HCT116 (cell line): ENCODE measurements around the gene NNAT. TPM values are rescaled to one million over a fixed set of nuclear protein-coding genes. Genes with fewer than 3 reads are reported as not detected.

Experiments used
- ATAC-seq: fragments of 200-7000 bp; cut with Tn5 transposase; 2 replicates; pipeline ENCODE4 v1.9.1; 2020; ENCODE audit warnings: mild to moderate bottlenecking, moderate library complexity
- BruUV-seq: library from RNA; stranded (reverse); fragments of 400-500 nt; replicated peaks from 2 replicates; lab custom pipeline; 2021; lab: Mats Ljungman, UMichigan
- CTCF ChIA-PET: fragments of 300-600 bp; sonication (Branson Sonifier 250); formaldehyde crosslinking; loops from one replicate; lab custom pipeline; 2021; ENCODE audit warnings: antibody characterized with exemption; lab: Charles Lee
- POLR2A ChIA-PET: fragments of 300-600, 350-600 bp; sonication (Branson Sonifier 250); formaldehyde crosslinking; loops from one replicate; lab custom pipeline; 2021; ENCODE audit warnings: antibody characterized with exemption; lab: Charles Lee
- RAD21 ChIA-PET, 2 experiments: fragments of 300-600 bp; sonication (Branson Sonifier 250); formaldehyde crosslinking; loops; one replicate each; lab custom pipeline; 2023; ENCODE audit warnings: low total read pairs in 2 of 2; ENCODE audit not compliant: uncharacterized antibody in 2 of 2, unreplicated experiment in 2 of 2, low non-redundant PET in 1 of 2; lab: Charles Lee
- DNase-seq: peaks from one replicate; pipeline ENCODE4 v3.0.0-alpha.2; 2010; ENCODE audit warnings: low read depth, low spot score
- H2AFZ ChIP-seq: fragments of 200-600 bp; shearing (Covaris generic), sonication (generic); 2 replicates; pipeline ENCODE4 v1.6.1; 2017; ENCODE audit warnings: low read depth, mixed run types, mixed read lengths, antibody characterized with exemption, low read length; ENCODE audit not compliant: poor library complexity, severe bottlenecking
- H3K27ac ChIP-seq: 2 replicates; pipeline ENCODE4 v1.5.1; 2012; ENCODE audit warnings: low read depth, low read length
- H3K27me3 ChIP-seq: fragments of 200-600 bp; sonication (generic); 2 replicates; pipeline ENCODE4 v1.6.1; 2016; ENCODE audit warnings: mixed run types, low read length, mixed read lengths; ENCODE audit not compliant: insufficient read depth
- H3K36me3 ChIP-seq, 2 experiments: fragments of 200-500 bp in 1 of 2; fragments of 200-600 bp in 1 of 2; sonication (Bioruptor generic) in 1 of 2; sonication (generic) in 1 of 2; 2 replicates each; pipeline versions ENCODE4 v1.5.1 to v1.6.1; 2014 to 2016; ENCODE audit warnings: low read length in 2 of 2, inconsistent platforms in 1 of 2, mixed read lengths in 1 of 2, mixed run types in 1 of 2; ENCODE audit not compliant: insufficient read depth in 2 of 2, control insufficient read depth in 1 of 2
- H3K4me1 ChIP-seq, 2 experiments: fragments of 200-600 bp in 1 of 2; sonication (generic) in 1 of 2; 2 replicates each; pipeline versions ENCODE4 v1.5.1 to v1.6.1; 2012 to 2017; ENCODE audit warnings: low read length in 2 of 2, inconsistent platforms in 1 of 2, mild to moderate bottlenecking in 1 of 2, mixed read lengths in 1 of 2, mixed run types in 1 of 2, moderate library complexity in 1 of 2; ENCODE audit not compliant: insufficient read depth in 2 of 2, control insufficient read depth in 1 of 2
- H3K4me2 ChIP-seq: fragments of 200-600 bp; sonication (generic); 2 replicates; pipeline ENCODE4 v1.6.1; 2017; ENCODE audit warnings: mixed run types, low read length, mixed read lengths
- H3K4me3 ChIP-seq, 2 experiments: fragments of 200-600 bp in 1 of 2; sonication (generic) in 1 of 2; replicated peaks in 1 of 2; 2 replicates each; pipeline ENCODE4 v1.5.1; 2011 to 2016; ENCODE audit warnings: low read length in 2 of 2, control low read depth in 1 of 2, low read depth in 1 of 2, mild to moderate bottlenecking in 1 of 2, mixed read lengths in 1 of 2, mixed run types in 1 of 2
- H3K79me2 ChIP-seq: fragments of 200-600 bp; sonication (generic); 2 replicates; pipeline ENCODE4 v1.6.1; 2017; ENCODE audit warnings: mild to moderate bottlenecking, mixed run types, low read length, moderate library complexity, mixed read lengths; ENCODE audit not compliant: insufficient read depth
- H3K9ac ChIP-seq: fragments of 200-600 bp; sonication (generic); 2 replicates; pipeline ENCODE4 v1.6.1; 2016; ENCODE audit warnings: low read length, mixed read lengths
- H3K9me2 ChIP-seq: fragments of 200-600 bp; sonication (generic), shearing (Covaris generic); 2 replicates; pipeline ENCODE4 v1.6.1; 2017; ENCODE audit warnings: mixed run types, mild to moderate bottlenecking, moderate library complexity; ENCODE audit not compliant: insufficient read depth
- H3K9me3 ChIP-seq, 2 experiments: fragments of 200-500 bp in 1 of 2; fragments of 200-600 bp in 1 of 2; sonication (Bioruptor generic) in 1 of 2; sonication (generic) in 1 of 2; 2 replicates each; pipeline ENCODE4 v1.6.1; 2014 to 2017; ENCODE audit warnings: low read length in 2 of 2, mixed read lengths in 2 of 2, inconsistent platforms in 1 of 2, low read depth in 1 of 2, mild to moderate bottlenecking in 1 of 2, mixed run types in 1 of 2, moderate library complexity in 1 of 2; ENCODE audit not compliant: control insufficient read depth in 1 of 2, insufficient read depth in 1 of 2
- H4K20me1 ChIP-seq: fragments of 200-600 bp; sonication (generic), shearing (Covaris generic); 2 replicates; pipeline ENCODE4 v1.6.1; 2017; ENCODE audit warnings: mixed run types, mild to moderate bottlenecking, moderate library complexity; ENCODE audit not compliant: insufficient read depth
- ATF3 ChIP-seq: IDR thresholded peaks from 2 replicates; pipeline ENCODE4 v1.6.1; 2012
- CBX3 ChIP-seq: IDR thresholded peaks from 2 replicates; pipeline ENCODE4 v1.6.1; 2012; ENCODE audit warnings: low read depth
- CEBPB ChIP-seq: IDR thresholded peaks from 2 replicates; pipeline ENCODE4 v1.6.1; 2012; ENCODE audit warnings: low read depth
- ELF1 ChIP-seq: IDR thresholded peaks from 2 replicates; pipeline ENCODE4 v1.6.1; 2012; ENCODE audit warnings: low read depth, borderline replicate concordance
- EZH2phosphoT487 ChIP-seq: fragments of 200-600 bp; IDR thresholded peaks from 2 replicates; pipeline ENCODE4 v1.6.1; 2018; ENCODE audit warnings: antibody characterized with exemption, borderline replicate concordance
- POLR2A ChIP-seq: IDR thresholded peaks from 2 replicates; pipeline ENCODE4 v1.7.0; 2011; ENCODE audit warnings: borderline replicate concordance; ENCODE audit not compliant: insufficient read depth, insufficient read length; ENCODE audit errors: extremely low read depth
- POLR2AphosphoS5 ChIP-seq: IDR thresholded peaks from 2 replicates; pipeline ENCODE4 v1.6.1; 2011; ENCODE audit warnings: mild to moderate bottlenecking, low read depth, low read length, moderate library complexity
- RAD21 ChIP-seq: IDR thresholded peaks from 2 replicates; pipeline ENCODE4 v1.6.1; 2012; ENCODE audit warnings: low read depth, mild to moderate bottlenecking
- REST ChIP-seq: IDR thresholded peaks from 2 replicates; pipeline ENCODE4 v1.6.1; 2012; ENCODE audit warnings: low read depth
- SIN3A ChIP-seq: IDR thresholded peaks from 2 replicates; pipeline ENCODE4 v1.6.1; 2012; ENCODE audit warnings: low read depth
- SP1 ChIP-seq: IDR thresholded peaks from 2 replicates; pipeline ENCODE4 v1.6.1; 2012; ENCODE audit warnings: low read depth
- SRF ChIP-seq: IDR thresholded peaks from 2 replicates; pipeline ENCODE4 v1.6.1; 2012; ENCODE audit warnings: low read depth
- TCF7L2 ChIP-seq: IDR thresholded peaks from 2 replicates; pipeline ENCODE4 v1.7.0; 2011; ENCODE audit warnings: borderline replicate concordance, inconsistent platforms; ENCODE audit not compliant: insufficient read depth, insufficient read length; ENCODE audit errors: extremely low read depth
- YY1 ChIP-seq: IDR thresholded peaks from 2 replicates; pipeline ENCODE4 v1.6.1; 2011; ENCODE audit warnings: low read length, low read depth, moderate library complexity, mild to moderate bottlenecking; ENCODE audit not compliant: insufficient replicate concordance; ENCODE audit errors: extremely low read depth
- ZBTB33 ChIP-seq: IDR thresholded peaks from 2 replicates; pipeline ENCODE4 v1.6.1; 2011; ENCODE audit warnings: mild to moderate bottlenecking, low read length, moderate library complexity; ENCODE audit not compliant: insufficient replicate concordance; ENCODE audit errors: extremely low read depth
- ZFX ChIP-seq: fragments of 450-650 bp; IDR thresholded peaks from 2 replicates; pipeline ENCODE4 v1.6.1; 2017
- ZNF274 ChIP-seq: fragments of 200-500 bp; sonication (Bioruptor generic); IDR thresholded peaks from 2 replicates; pipeline ENCODE4 v1.6.1; 2014; ENCODE audit warnings: mild to moderate bottlenecking, low read depth, low read length, inconsistent platforms
- intact Hi-C: fragments of 100-400 bp; cut with micrococcal nuclease; formaldehyde crosslinking; loops from 2 replicates; pipeline ENCODE4 v1.10.0; 2022
- total RNA-seq: library from RNA; stranded (reverse); gene quantifications from one replicate; pipeline ENCODE4 v1.2.1, GENCODE V29; 2021; ENCODE audit not compliant: unreplicated experiment
- TF ChIP-seq, protein P1 (sequence below), 3 experiments: fragments of 200-600 bp in 1 of 3; sonication (generic) in 1 of 3; IDR thresholded peaks in 2 of 3; conservative IDR thresholded peaks in 1 of 3; 2 replicates each; pipeline ENCODE4 v1.5.1; 2012 to 2017; ENCODE audit warnings: low read depth in 2 of 3, low read length in 2 of 3, antibody characterized with exemption in 1 of 3, borderline replicate concordance in 1 of 3, control low read depth in 1 of 3, mild to moderate bottlenecking in 1 of 3, mixed read lengths in 1 of 3, mixed run types in 1 of 3, moderate library complexity in 1 of 3; ENCODE audit not compliant: insufficient read depth in 1 of 3

NNAT gene
- total RNA-seq, 1 experiment from 2014 or later: not detected

- Histone ChIP-seq H4K20me1 (no peaks in the 10 kb centered on the region), H3K27me3 (no peaks in the 10 kb centered on the region), H3K4me1 (peaks cover 0 to 6% of the 10 kb centered on the region in 2 experiments; a peak in 1 of 4 replicates), H3K36me3 (no peaks in the 10 kb centered on the region; a peak in 3 of 4 replicates), H2AFZ (no peak overlapping the region), H3K79me2 (peaks cover 46% of the 10 kb centered on the region), H3K9ac (no peak overlapping the region), H3K9me2 (no peaks in the 10 kb centered on the region), H3K4me3 (no peak overlapping the region), H3K9me3 (no peaks in the 10 kb centered on the region), H3K27ac (no peak overlapping the region), H3K4me2 (no peak overlapping the region)
- TF ChIP-seq EZH2phosphoT487 (no peak), CBX3 (no peak), ZFX (no peak), ZNF274 (no peak), TCF7L2 (no peak), ELF1 (no peak), POLR2AphosphoS5 (no peak), SIN3A (no peak), SP1 (no peak), POLR2A (no peak), CEBPB (no peak), ZBTB33 (no peak), ATF3 (no peak), SRF (no peak), YY1 (no peak), REST (no peak), RAD21 (no peak)
- TF ChIP-seq, protein P1, sequence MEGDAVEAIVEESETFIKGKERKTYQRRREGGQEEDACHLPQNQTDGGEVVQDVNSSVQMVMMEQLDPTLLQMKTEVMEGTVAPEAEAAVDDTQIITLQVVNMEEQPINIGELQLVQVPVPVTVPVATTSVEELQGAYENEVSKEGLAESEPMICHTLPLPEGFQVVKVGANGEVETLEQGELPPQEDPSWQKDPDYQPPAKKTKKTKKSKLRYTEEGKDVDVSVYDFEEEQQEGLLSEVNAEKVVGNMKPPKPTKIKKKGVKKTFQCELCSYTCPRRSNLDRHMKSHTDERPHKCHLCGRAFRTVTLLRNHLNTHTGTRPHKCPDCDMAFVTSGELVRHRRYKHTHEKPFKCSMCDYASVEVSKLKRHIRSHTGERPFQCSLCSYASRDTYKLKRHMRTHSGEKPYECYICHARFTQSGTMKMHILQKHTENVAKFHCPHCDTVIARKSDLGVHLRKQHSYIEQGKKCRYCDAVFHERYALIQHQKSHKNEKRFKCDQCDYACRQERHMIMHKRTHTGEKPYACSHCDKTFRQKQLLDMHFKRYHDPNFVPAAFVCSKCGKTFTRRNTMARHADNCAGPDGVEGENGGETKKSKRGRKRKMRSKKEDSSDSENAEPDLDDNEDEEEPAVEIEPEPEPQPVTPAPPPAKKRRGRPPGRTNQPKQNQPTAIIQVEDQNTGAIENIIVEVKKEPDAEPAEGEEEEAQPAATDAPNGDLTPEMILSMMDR (IDR thresholded peaks at IDR 0.05 in 2 of 3, conservative IDR thresholded peaks at IDR 0.05 in 1 of 3; ENCODE audit: borderline replicate concordance in 1 of 3, insufficient read depth in 1 of 3, low read depth in 2 of 3, low read length in 2 of 3): no peak
- DNase-seq (no peak), ATAC-seq (no peak)
- intact Hi-C loops: no loop called here
- ChIA-PET RAD21 (no interaction called here), CTCF (no interaction called here), POLR2A (no interaction called here)
- BruUV-seq: no TSS peak
Measured at GRCh38 chr20:37518606-37519507, 2.2 kb upstream of the NNAT start.
